Skeletal muscle tissue (tissue), 4 donors: ENCODE data around the gene SWI5. TPM values are rescaled to one million over a fixed set of nuclear protein-coding genes. Genes with fewer than 3 reads are reported as not detected.
"Not testable (repeated sequence)": the region's sequence is repeated elsewhere in the genome, so short reads cannot be mapped to it uniquely, and the experiment has no call there.

ENCODE experiments used
- H3K27ac ChIP-seq: one replicate; pipeline ENCODE4 v1.7.0; 2013; ENCODE audit warnings: mild to moderate bottlenecking, low read depth, low read length, inconsistent platforms
- H3K27me3 ChIP-seq, 3 donors: one replicate each; pipeline ENCODE4 v1.7.0; 2013; ENCODE audit warnings: low read length in 3 of 3; ENCODE audit not compliant: control insufficient read depth in 3 of 3, insufficient read depth in 3 of 3
- H3K36me3 ChIP-seq, 3 donors: one replicate each; pipeline ENCODE4 v1.7.0; 2013; ENCODE audit warnings: low read length in 3 of 3; ENCODE audit not compliant: control insufficient read depth in 3 of 3, insufficient read depth in 3 of 3
- H3K4me1 ChIP-seq, 3 donors: one replicate each; pipeline ENCODE4 v1.7.0; 2013; ENCODE audit warnings: low read length in 3 of 3, mild to moderate bottlenecking in 3 of 3; ENCODE audit not compliant: control insufficient read depth in 3 of 3, insufficient read depth in 3 of 3
- H3K4me3 ChIP-seq, 3 donors: one replicate each; pipeline ENCODE4 v1.7.0; 2013; ENCODE audit warnings: low read length in 3 of 3
- H3K9ac ChIP-seq, 3 donors: one replicate each; pipeline ENCODE4 v1.7.0; 2013; ENCODE audit warnings: low read length in 3 of 3, mild to moderate bottlenecking in 3 of 3, moderate library complexity in 2 of 3, low read depth in 1 of 3
- H3K9me3 ChIP-seq, 3 donors: one replicate each; pipeline ENCODE4 v1.7.0; 2013; ENCODE audit warnings: low read length in 3 of 3; ENCODE audit not compliant: control insufficient read depth in 3 of 3
- total RNA-seq: library from RNA; depleted of rRNA; stranded (reverse); fragments of >200 nt; gene quantifications from one replicate; pipeline ENCODE4 v1.2.3, GENCODE V29; 2014
- donor health status: Osteomylitis.

The SWI5 gene
- total RNA-seq, result 17.7 TPM

GRCh38 chr9:128276008-128276573 is at the start of gene SWI5:
Gene SWI5, plus strand, starts transcription at chr9:128276276.
- H3K36me3 ChIP-seq, result peaks cover 12 to 17% (median 15%) of the 10 kb centered on the region in 3 donors
- peak within 1 kb of the TSS; percentile 92 to 98 (median 94) for H3K9ac ChIP-seq
- H3K27ac ChIP-seq, result peak within 1 kb of the TSS; percentile 85
- no peaks in the 10 kb centered on the region for H3K9me3 ChIP-seq
- peaks cover 25 to 30% (median 28%) of the 10 kb centered on the region in 3 donors for H3K4me1 ChIP-seq
- H3K4me3 ChIP-seq, result peak within 1 kb of the TSS; percentile 92 to 95 (median 92)
- H3K27me3 ChIP-seq, result no peaks in the 10 kb centered on the region

GRCh38 chr9:128226412-128226801 is 49.7 kb upstream of the SWI5 start:
- Histone ChIP-seq H3K9ac (no peak overlapping the region), H3K36me3 (no peaks in the 10 kb centered on the region), H3K27ac (no peak overlapping the region), H3K4me1 (no peaks in the 10 kb centered on the region), H3K9me3 (no peaks in the 10 kb centered on the region), H3K27me3 (no peaks in the 10 kb centered on the region), H3K4me3 (no peak overlapping the region)

GRCh38 chr9:128230897-128231296 is 45.2 kb upstream of the SWI5 start:
- H3K4me1 ChIP-seq, H3K36me3 ChIP-seq, H3K27ac ChIP-seq, H3K9me3 ChIP-seq, H3K27me3 ChIP-seq, H3K4me3 ChIP-seq, H3K9ac ChIP-seq: not testable (repeated sequence)

- Histone ChIP-seq H3K9ac (no peak overlapping the region), H3K27ac (peak overlapping the region; percentile 12), H3K4me1 (peaks cover 0 to 3% (median 0%) of the 10 kb centered on the region in 3 donors), H3K27me3 (no peaks in the 10 kb centered on the region), H3K4me3 (no peak overlapping the region), H3K36me3 (no peaks in the 10 kb centered on the region), H3K9me3 (no peaks in the 10 kb centered on the region)
Observed at GRCh38 chr9:128231638-128232527, 44.2 kb upstream of the SWI5 start.

DNA sequence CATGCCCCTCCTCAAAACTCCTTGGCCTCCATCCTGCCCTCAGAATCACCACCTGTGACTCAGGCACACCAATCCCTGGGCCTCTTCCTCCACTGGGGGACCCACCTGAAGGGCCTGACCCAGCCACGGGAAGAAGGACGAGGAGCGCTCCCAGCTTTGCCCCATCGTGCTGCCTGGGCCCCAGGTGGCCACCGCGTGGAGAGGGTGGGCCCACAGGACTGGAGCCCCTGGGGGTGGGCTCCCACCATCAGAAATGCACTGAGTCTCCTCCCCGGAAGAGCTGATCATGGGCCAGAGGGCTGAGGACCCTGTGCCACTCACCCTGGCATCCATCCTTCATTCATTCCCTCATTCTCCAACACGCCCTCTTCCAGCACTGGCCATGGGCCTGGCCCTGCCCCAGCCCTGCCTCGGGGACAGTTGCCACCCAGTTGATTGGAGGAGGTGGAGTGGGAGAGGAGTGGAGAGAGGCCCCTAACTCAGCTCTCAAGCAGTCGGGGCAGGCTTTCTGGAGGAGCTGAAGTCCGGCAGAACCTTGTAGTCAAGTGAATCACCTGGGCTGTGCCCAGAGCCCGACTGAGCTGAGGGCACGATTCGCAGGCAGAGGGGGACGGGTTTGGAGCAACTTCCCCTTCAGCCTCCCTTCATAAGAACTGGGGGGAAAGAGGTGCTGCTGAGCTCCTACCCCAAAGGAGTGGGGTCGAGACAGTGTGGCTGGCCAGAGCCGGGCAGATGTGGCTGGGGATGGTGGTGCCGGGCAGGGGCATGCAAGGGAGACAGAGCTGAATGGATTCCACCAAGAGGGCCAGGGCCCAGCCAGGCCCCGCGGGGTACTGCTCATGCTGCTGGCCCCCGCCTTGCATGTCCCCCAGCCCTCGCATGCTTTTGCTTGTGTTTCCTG is 43.3 kb upstream of the SWI5 start:
- no peak overlapping the region for H3K4me3 ChIP-seq
- H3K27ac ChIP-seq, result no peak overlapping the region

DNA sequence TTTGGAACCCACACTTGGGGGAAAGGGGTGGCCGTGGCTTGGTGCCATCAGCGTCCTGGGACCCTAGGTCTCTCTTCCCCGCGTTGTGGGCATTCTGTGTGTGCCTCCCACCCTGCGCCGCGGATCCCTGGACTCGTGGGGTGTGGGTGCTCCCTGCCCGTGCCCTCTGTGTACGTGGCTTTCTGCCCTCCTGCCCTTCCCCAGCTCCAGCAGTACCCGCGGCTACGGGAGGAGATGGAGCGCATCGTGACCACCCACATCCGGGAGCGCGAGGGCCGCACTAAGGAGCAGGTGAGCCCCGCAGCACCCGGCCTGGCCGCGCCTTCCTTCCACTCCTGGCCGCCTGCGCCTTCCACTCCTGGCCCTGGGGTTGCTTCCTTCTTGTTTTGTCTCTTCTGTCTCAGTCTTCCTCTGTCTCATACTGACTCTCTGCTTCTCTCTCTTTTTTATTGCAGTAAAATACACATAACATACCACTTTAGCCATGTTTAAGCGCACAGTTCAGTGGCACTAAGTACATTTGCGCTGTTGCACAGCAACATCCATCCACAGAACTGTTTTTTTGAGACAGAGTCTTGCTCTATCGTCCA is 42.2 kb upstream of the SWI5 start:
- Histone ChIP-seq H3K9ac (no peak overlapping the region), H3K27me3 (no peaks in the 10 kb centered on the region), H3K9me3 (no peaks in the 10 kb centered on the region), H3K4me3 (no peak overlapping the region), H3K36me3 (no peaks in the 10 kb centered on the region), H3K27ac (no peak overlapping the region), H3K4me1 (peaks cover 0 to 3% (median 0%) of the 10 kb centered on the region in 3 donors)

More for the DNA sequence above, 43.3 kb upstream of the SWI5 start:
- peaks cover 0 to 3% (median 0%) of the 10 kb centered on the region in 3 donors for H3K4me1 ChIP-seq
- peak overlapping the region in 1 of 3 donors; percentile 8 for H3K9ac ChIP-seq
- H3K27me3 ChIP-seq, result no peaks in the 10 kb centered on the region
- no peaks in the 10 kb centered on the region for H3K36me3 ChIP-seq
- H3K9me3 ChIP-seq, result no peaks in the 10 kb centered on the region

- peak overlapping the region; percentile 72 for H3K27ac ChIP-seq
- H3K4me1 ChIP-seq, result peaks cover 9 to 10% (median 9%) of the 10 kb centered on the region in 3 donors
- H3K36me3 ChIP-seq, result no peaks in the 10 kb centered on the region
- H3K4me3 ChIP-seq, result no peak overlapping the region
- no peak overlapping the region for H3K9ac ChIP-seq
- H3K9me3 ChIP-seq, result no peaks in the 10 kb centered on the region
- peaks cover 4 to 18% (median 6%) of the 10 kb centered on the region in 3 donors for H3K27me3 ChIP-seq
Observed at GRCh38 chr9:128242124-128242523, 34.0 kb upstream of the SWI5 start.

GRCh38 chr9:128242828-128243214 is 33.3 kb upstream of the SWI5 start:
- Histone ChIP-seq H3K9ac (no peak overlapping the region), H3K9me3 (no peaks in the 10 kb centered on the region), H3K27ac (peak overlapping the region; percentile 72), H3K36me3 (no peaks in the 10 kb centered on the region), H3K4me3 (no peak overlapping the region), H3K27me3 (peaks cover 4 to 18% (median 8%) of the 10 kb centered on the region in 3 donors), H3K4me1 (peaks cover 9 to 10% (median 9%) of the 10 kb centered on the region in 3 donors)

- Histone ChIP-seq H3K4me3 (peak overlapping the region in 2 of 3 donors; percentile 22 to 68), H3K9ac (peak overlapping the region in 1 of 3 donors; percentile 45), H3K4me1 (peaks cover 9 to 10% (median 9%) of the 10 kb centered on the region in 3 donors), H3K36me3 (no peaks in the 10 kb centered on the region), H3K9me3 (no peaks in the 10 kb centered on the region), H3K27ac (peak overlapping the region; percentile 72), H3K27me3 (peaks cover 4 to 20% (median 8%) of the 10 kb centered on the region in 3 donors)
Observed at GRCh38 chr9:128243215-128244018, 32.7 kb upstream of the SWI5 start.
